HCT116 (cell line): ENCODE data around the gene CENPP. TPM values are rescaled to one million over a fixed set of nuclear protein-coding genes. Genes with fewer than 3 reads are reported as not detected.

Experiments
- ATAC-seq: fragments of 200-7000 bp; cut with Tn5 transposase; 2 replicates; pipeline ENCODE4 v1.9.1; 2020; ENCODE audit warnings: mild to moderate bottlenecking, moderate library complexity
- BruUV-seq: library from RNA; stranded (reverse); fragments of 400-500 nt; replicated peaks from 2 replicates; lab custom pipeline; 2021; lab: Mats Ljungman, UMichigan
- CTCF ChIA-PET: fragments of 300-600 bp; sonication (Branson Sonifier 250); formaldehyde crosslinking; loops from one replicate; lab custom pipeline; 2021; ENCODE audit warnings: antibody characterized with exemption; lab: Charles Lee
- POLR2A ChIA-PET: fragments of 300-600, 350-600 bp; sonication (Branson Sonifier 250); formaldehyde crosslinking; loops from one replicate; lab custom pipeline; 2021; ENCODE audit warnings: antibody characterized with exemption; lab: Charles Lee
- RAD21 ChIA-PET, 2 experiments: fragments of 300-600 bp; sonication (Branson Sonifier 250); formaldehyde crosslinking; loops; one replicate each; lab custom pipeline; 2023; ENCODE audit warnings: low total read pairs in 2 of 2; ENCODE audit not compliant: uncharacterized antibody in 2 of 2, unreplicated experiment in 2 of 2, low non-redundant PET in 1 of 2; lab: Charles Lee
- DNase-seq: peaks from one replicate; pipeline ENCODE4 v3.0.0-alpha.2; 2010; ENCODE audit warnings: low read depth, low spot score
- H2AFZ ChIP-seq: fragments of 200-600 bp; shearing (Covaris generic), sonication (generic); 2 replicates; pipeline ENCODE4 v1.6.1; 2017; ENCODE audit warnings: low read depth, mixed run types, mixed read lengths, antibody characterized with exemption, low read length; ENCODE audit not compliant: poor library complexity, severe bottlenecking
- H3K27ac ChIP-seq: 2 replicates; pipeline ENCODE4 v1.5.1; 2012; ENCODE audit warnings: low read depth, low read length
- H3K27me3 ChIP-seq: fragments of 200-600 bp; sonication (generic); 2 replicates; pipeline ENCODE4 v1.6.1; 2016; ENCODE audit warnings: mixed run types, low read length, mixed read lengths; ENCODE audit not compliant: insufficient read depth
- H3K36me3 ChIP-seq, 2 experiments: fragments of 200-500 bp in 1 of 2; fragments of 200-600 bp in 1 of 2; sonication (Bioruptor generic) in 1 of 2; sonication (generic) in 1 of 2; 2 replicates each; pipeline versions ENCODE4 v1.5.1 to v1.6.1; 2014 to 2016; ENCODE audit warnings: low read length in 2 of 2, inconsistent platforms in 1 of 2, mixed read lengths in 1 of 2, mixed run types in 1 of 2; ENCODE audit not compliant: insufficient read depth in 2 of 2, control insufficient read depth in 1 of 2
- H3K4me1 ChIP-seq, 2 experiments: fragments of 200-600 bp in 1 of 2; sonication (generic) in 1 of 2; 2 replicates each; pipeline versions ENCODE4 v1.5.1 to v1.6.1; 2012 to 2017; ENCODE audit warnings: low read length in 2 of 2, inconsistent platforms in 1 of 2, mild to moderate bottlenecking in 1 of 2, mixed read lengths in 1 of 2, mixed run types in 1 of 2, moderate library complexity in 1 of 2; ENCODE audit not compliant: insufficient read depth in 2 of 2, control insufficient read depth in 1 of 2
- H3K4me2 ChIP-seq: fragments of 200-600 bp; sonication (generic); 2 replicates; pipeline ENCODE4 v1.6.1; 2017; ENCODE audit warnings: mixed run types, low read length, mixed read lengths
- H3K4me3 ChIP-seq, 2 experiments: fragments of 200-600 bp in 1 of 2; sonication (generic) in 1 of 2; replicated peaks in 1 of 2; 2 replicates each; pipeline ENCODE4 v1.5.1; 2011 to 2016; ENCODE audit warnings: low read length in 2 of 2, control low read depth in 1 of 2, low read depth in 1 of 2, mild to moderate bottlenecking in 1 of 2, mixed read lengths in 1 of 2, mixed run types in 1 of 2
- H3K79me2 ChIP-seq: fragments of 200-600 bp; sonication (generic); 2 replicates; pipeline ENCODE4 v1.6.1; 2017; ENCODE audit warnings: mild to moderate bottlenecking, mixed run types, low read length, moderate library complexity, mixed read lengths; ENCODE audit not compliant: insufficient read depth
- H3K9ac ChIP-seq: fragments of 200-600 bp; sonication (generic); 2 replicates; pipeline ENCODE4 v1.6.1; 2016; ENCODE audit warnings: low read length, mixed read lengths
- H3K9me2 ChIP-seq: fragments of 200-600 bp; sonication (generic), shearing (Covaris generic); 2 replicates; pipeline ENCODE4 v1.6.1; 2017; ENCODE audit warnings: mixed run types, mild to moderate bottlenecking, moderate library complexity; ENCODE audit not compliant: insufficient read depth
- H3K9me3 ChIP-seq, 2 experiments: fragments of 200-500 bp in 1 of 2; fragments of 200-600 bp in 1 of 2; sonication (Bioruptor generic) in 1 of 2; sonication (generic) in 1 of 2; 2 replicates each; pipeline ENCODE4 v1.6.1; 2014 to 2017; ENCODE audit warnings: low read length in 2 of 2, mixed read lengths in 2 of 2, inconsistent platforms in 1 of 2, low read depth in 1 of 2, mild to moderate bottlenecking in 1 of 2, mixed run types in 1 of 2, moderate library complexity in 1 of 2; ENCODE audit not compliant: control insufficient read depth in 1 of 2, insufficient read depth in 1 of 2
- H4K20me1 ChIP-seq: fragments of 200-600 bp; sonication (generic), shearing (Covaris generic); 2 replicates; pipeline ENCODE4 v1.6.1; 2017; ENCODE audit warnings: mixed run types, mild to moderate bottlenecking, moderate library complexity; ENCODE audit not compliant: insufficient read depth
- CEBPB ChIP-seq: IDR thresholded peaks from 2 replicates; pipeline ENCODE4 v1.6.1; 2012; ENCODE audit warnings: low read depth
- CTCF ChIP-seq, 3 experiments: fragments of 200-600 bp in 1 of 3; sonication (generic) in 1 of 3; IDR thresholded peaks in 2 of 3; conservative IDR thresholded peaks in 1 of 3; 2 replicates each; pipeline ENCODE4 v1.5.1; 2012 to 2017; ENCODE audit warnings: low read depth in 2 of 3, low read length in 2 of 3, antibody characterized with exemption in 1 of 3, borderline replicate concordance in 1 of 3, control low read depth in 1 of 3, mild to moderate bottlenecking in 1 of 3, mixed read lengths in 1 of 3, mixed run types in 1 of 3, moderate library complexity in 1 of 3; ENCODE audit not compliant: insufficient read depth in 1 of 3
- EZH2 ChIP-seq: fragments of 200-600 bp; sonication (generic); IDR thresholded peaks from 2 replicates; pipeline ENCODE4 v1.6.1; 2017; ENCODE audit warnings: antibody characterized with exemption, mixed run types
- JUND ChIP-seq: IDR thresholded peaks from 2 replicates; pipeline ENCODE4 v1.6.1; 2012
- RAD21 ChIP-seq: IDR thresholded peaks from 2 replicates; pipeline ENCODE4 v1.6.1; 2012; ENCODE audit warnings: low read depth, mild to moderate bottlenecking
- SIN3A ChIP-seq: IDR thresholded peaks from 2 replicates; pipeline ENCODE4 v1.6.1; 2012; ENCODE audit warnings: low read depth
- YY1 ChIP-seq: IDR thresholded peaks from 2 replicates; pipeline ENCODE4 v1.6.1; 2011; ENCODE audit warnings: low read length, low read depth, moderate library complexity, mild to moderate bottlenecking; ENCODE audit not compliant: insufficient replicate concordance; ENCODE audit errors: extremely low read depth
- ZNF274 ChIP-seq: fragments of 200-500 bp; sonication (Bioruptor generic); IDR thresholded peaks from 2 replicates; pipeline ENCODE4 v1.6.1; 2014; ENCODE audit warnings: mild to moderate bottlenecking, low read depth, low read length, inconsistent platforms
- intact Hi-C: fragments of 100-400 bp; cut with micrococcal nuclease; formaldehyde crosslinking; loops from 2 replicates; pipeline ENCODE4 v1.10.0; 2022
- total RNA-seq: library from RNA; stranded (reverse); gene quantifications from one replicate; pipeline ENCODE4 v1.2.1, GENCODE V29; 2021; ENCODE audit not compliant: unreplicated experiment
- TF ChIP-seq, protein P1 (sequence below): IDR thresholded peaks from 2 replicates; pipeline ENCODE4 v1.6.1; 2012

The CENPP gene
- total RNA-seq, 1 experiment from 2014 or later, result 7.0 TPM

GRCh38 chr9:92527832-92528521, 202.2 kb downstream of the CENPP start:
- CTCF ChIA-PET, result no interaction called here
- DNase-seq (no peak), ATAC-seq (no peak)
- Histone ChIP-seq H3K36me3 (no peaks in the 10 kb centered on the region), H3K27ac (no peak overlapping the region), H3K79me2 (no peaks in the 10 kb centered on the region), H3K9me2 (no peaks in the 10 kb centered on the region), H2AFZ (no peak overlapping the region), H4K20me1 (no peaks in the 10 kb centered on the region), H3K4me1 (no peaks in the 10 kb centered on the region), H3K27me3 (no peaks in the 10 kb centered on the region), H3K9me3 (no peaks in the 10 kb centered on the region), H3K9ac (no peak overlapping the region), H3K4me2 (no peak overlapping the region), H3K4me3 (no peak overlapping the region)
- POLR2A ChIA-PET, result no interaction called here
- intact Hi-C loops, result no loop called here
- BruUV-seq, result no TSS peak
- TF ChIP-seq EZH2, result no peak
- TF ChIP-seq SIN3A, result no peak
- TF ChIP-seq YY1, result no peak
- no peak for TF ChIP-seq CEBPB
- TF ChIP-seq CTCF (IDR thresholded peaks at IDR 0.05 in 2 of 3, conservative IDR thresholded peaks at IDR 0.05 in 1 of 3; ENCODE audit: borderline replicate concordance in 1 of 3, insufficient read depth in 1 of 3, low read depth in 2 of 3, low read length in 2 of 3), result no peak
- no peak for TF ChIP-seq RAD21
- TF ChIP-seq JUND, result no peak
- no peak for TF ChIP-seq ZNF274
- TF ChIP-seq, protein P1, sequence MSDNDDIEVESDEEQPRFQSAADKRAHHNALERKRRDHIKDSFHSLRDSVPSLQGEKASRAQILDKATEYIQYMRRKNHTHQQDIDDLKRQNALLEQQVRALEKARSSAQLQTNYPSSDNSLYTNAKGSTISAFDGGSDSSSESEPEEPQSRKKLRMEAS, result no peak
- RAD21 ChIA-PET, result no interaction called here
